Liver (tissue), 9 donors: ENCODE measurements around the gene SAMD14. TPM values are rescaled to one million over a fixed set of nuclear protein-coding genes. Genes with fewer than 3 reads are reported as not detected.

Experiments used
- DNase-seq: peaks from one replicate; pipeline ENCODE4 v3.0.0-alpha.2; 2017; ENCODE audit warnings: low spot score
- H3K27ac ChIP-seq, 2 donors: one replicate each; pipeline ENCODE4 v1.7.0; 2013; ENCODE audit warnings: inconsistent platforms in 2 of 2, low read length in 2 of 2, control low read depth in 1 of 2, low read depth in 1 of 2, mild to moderate bottlenecking in 1 of 2
- H3K27me3 ChIP-seq, 4 donors: one replicate each; pipeline versions ENCODE4 v1.6.1 to v1.7.0; 2013; ENCODE audit warnings: low read length in 3 of 4, inconsistent platforms in 1 of 4, mild to moderate bottlenecking in 1 of 4, moderate library complexity in 1 of 4; ENCODE audit not compliant: control insufficient read depth in 4 of 4, insufficient read depth in 4 of 4
- H3K36me3 ChIP-seq, 4 donors: one replicate each; pipeline versions ENCODE4 v1.6.1 to v1.7.0; 2013; ENCODE audit warnings: low read length in 3 of 4, mild to moderate bottlenecking in 3 of 4, low read depth in 1 of 4, moderate library complexity in 1 of 4; ENCODE audit not compliant: control insufficient read depth in 4 of 4, insufficient read depth in 3 of 4
- H3K4me1 ChIP-seq, 4 donors: one replicate each; pipeline versions ENCODE4 v1.6.1 to v1.7.0; 2013; ENCODE audit warnings: low read length in 3 of 4, mild to moderate bottlenecking in 3 of 4, moderate library complexity in 1 of 4; ENCODE audit not compliant: control insufficient read depth in 4 of 4, insufficient read depth in 4 of 4
- H3K4me3 ChIP-seq, 3 donors: one replicate each; pipeline versions ENCODE4 v1.6.1 to v1.7.0; 2013; ENCODE audit warnings: low read length in 3 of 3, control low read depth in 1 of 3, low read depth in 1 of 3, mild to moderate bottlenecking in 1 of 3
- H3K9ac ChIP-seq, 2 donors: one replicate each; pipeline ENCODE4 v1.7.0; 2013; ENCODE audit warnings: low read length in 2 of 2, mild to moderate bottlenecking in 2 of 2, moderate library complexity in 2 of 2, control low read depth in 1 of 2, low read depth in 1 of 2
- H3K9me3 ChIP-seq, 4 donors: one replicate each; pipeline versions ENCODE4 v1.6.1 to v1.7.0; 2013; ENCODE audit warnings: low read length in 3 of 4; ENCODE audit not compliant: control insufficient read depth in 4 of 4
- ATF3 ChIP-seq: IDR thresholded peaks from 2 replicates; pipeline ENCODE4 v1.6.1; 2016; ENCODE audit warnings: antibody characterized with exemption
- EGR1 ChIP-seq, 2 donors: IDR thresholded peaks; 2 replicates each; pipeline ENCODE4 v1.6.1; 2016 to 2018; ENCODE audit warnings: antibody characterized with exemption in 2 of 2, low read depth in 2 of 2
- GABPA ChIP-seq, 2 donors: IDR thresholded peaks in 1 of 2; conservative IDR thresholded peaks in 1 of 2; 2 replicates each; pipeline ENCODE4 v1.6.1; 2016; ENCODE audit warnings: antibody characterized with exemption in 2 of 2, mild to moderate bottlenecking in 1 of 2, moderate library complexity in 1 of 2
- HNF4A ChIP-seq, 2 donors: conservative IDR thresholded peaks; 2 replicates each; pipeline ENCODE4 v1.6.1; 2016; ENCODE audit warnings: antibody characterized with exemption in 2 of 2, mild to moderate bottlenecking in 2 of 2
- HNF4G ChIP-seq: IDR thresholded peaks from 2 replicates; pipeline ENCODE4 v1.6.1; 2016; ENCODE audit warnings: antibody characterized with exemption
- JUND ChIP-seq, 2 donors: IDR thresholded peaks; 2 replicates each; pipeline ENCODE4 v1.6.1; 2016; ENCODE audit warnings: antibody characterized with exemption in 2 of 2
- MAX ChIP-seq: IDR thresholded peaks from 2 replicates; pipeline ENCODE4 v1.6.1; 2016; ENCODE audit warnings: antibody characterized with exemption
- NR2F2 ChIP-seq: IDR thresholded peaks from 2 replicates; pipeline ENCODE4 v1.6.1; 2016; ENCODE audit warnings: antibody characterized with exemption
- RAD21 ChIP-seq, 2 donors: IDR thresholded peaks; 2 replicates each; pipeline ENCODE4 v1.6.1; 2016; ENCODE audit warnings: antibody characterized with exemption in 2 of 2, mild to moderate bottlenecking in 2 of 2
- REST ChIP-seq: IDR thresholded peaks from 2 replicates; pipeline ENCODE4 v1.6.1; 2016; ENCODE audit warnings: antibody characterized with exemption, mild to moderate bottlenecking
- RXRA ChIP-seq, 2 donors: IDR thresholded peaks; 2 replicates each; pipeline ENCODE4 v1.6.1; 2017 to 2018; ENCODE audit warnings: antibody characterized with exemption in 2 of 2, mild to moderate bottlenecking in 1 of 2
- SP1 ChIP-seq: IDR thresholded peaks from 2 replicates; pipeline ENCODE4 v1.6.1; 2018; ENCODE audit warnings: antibody characterized with exemption, mild to moderate bottlenecking
- YY1 ChIP-seq: IDR thresholded peaks from 2 replicates; pipeline ENCODE4 v1.6.1; 2016; ENCODE audit warnings: antibody characterized with exemption, mild to moderate bottlenecking
- WGBS: extraction: QIAGEN DNeasy Blood & Tissue Kit; methylation state at CpG from one replicate; pipeline ENCODE4 v1.1.7; 2013; 5-methylcytosine and 5-hydroxymethylcytosine counted together
- polyA plus RNA-seq, 2 donors: library from polyadenylated mRNA; stranded (reverse) in 1 of 2; unstranded in 1 of 2; fragments of 200-250 nt in 1 of 2; fragments of >200 nt in 1 of 2; fragmentation: Nextera tagmentation in 1 of 2; extraction: Ambion mirVana in 1 of 2; gene quantifications; one replicate each; pipeline versions ENCODE4 v1.2.1 to v1.2.3, GENCODE V29; 2013 to 2015
- total RNA-seq, 2 donors: library from RNA; depleted of rRNA; stranded (reverse); fragments of >200 nt; gene quantifications; one replicate each; pipeline ENCODE4 v1.2.3, GENCODE V29; 2014
- TF ChIP-seq, protein P1 (sequence below): fragments of 150-350 bp; IDR thresholded peaks from 2 replicates; pipeline ENCODE4 v1.5.1; 2017; ENCODE audit warnings: improper control_type of control experiment, low read depth, low read length; ENCODE audit not compliant: missing input control
- donor health status: healthy.
- donor health status: healthy.
- donor health status: healthy.
- donor health status: healthy.
- donor health status: healthy.

SAMD14 gene
- total and polyA plus RNA-seq, 4 donors = 0.50 to 0.84 (median 0.67) TPM; not detected in 1

- no peak for DNase-seq
- peaks cover 0 to 6% (median 0%) of the 10 kb centered on the region in 4 donors for H3K27me3 ChIP-seq
- no peak overlapping the region for H3K9ac ChIP-seq
- no peak overlapping the region for H3K4me3 ChIP-seq
- TF ChIP-seq REST = no peak
- no peak for TF ChIP-seq NR2F2
- no peak for TF ChIP-seq SP1
- TF ChIP-seq RAD21 (IDR thresholded peaks at IDR 0.05) = no peak
- TF ChIP-seq ATF3 = no peak
- TF ChIP-seq EGR1 (IDR thresholded peaks at IDR 0.05; ENCODE audit: low read depth in 2 of 2) = no peak
- no peak for TF ChIP-seq YY1
- H3K27ac ChIP-seq = no peak overlapping the region
- peaks cover 2 to 17% (median 6%) of the 10 kb centered on the region in 4 donors for H3K36me3 ChIP-seq
- H3K4me1 ChIP-seq = peaks cover 0 to 5% (median 3%) of the 10 kb centered on the region in 4 donors
- H3K9me3 ChIP-seq = no peaks in the 10 kb centered on the region
- 91% methylated on average over 6 of the region's 6 CpGs for WGBS
These were observed 2.3 kb upstream of the SAMD14 start for GRCh38 chr17:50132104-50132794.

- no peak overlapping the region for H3K9ac ChIP-seq
- no peak overlapping the region for H3K27ac ChIP-seq
- WGBS = 55% methylated on average over 19 of the region's 19 CpGs
- peaks cover 0 to 6% (median 0%) of the 10 kb centered on the region in 4 donors for H3K27me3 ChIP-seq
- no peak overlapping the region for H3K4me3 ChIP-seq
- H3K4me1 ChIP-seq = peaks cover 0 to 5% (median 3%) of the 10 kb centered on the region in 4 donors
- peaks cover 0 to 5% (median 2%) of the 10 kb centered on the region in 4 donors for H3K36me3 ChIP-seq
- TF ChIP-seq HNF4A (conservative IDR thresholded peaks at IDR 0.05) (no peak), YY1 (no peak), MAX (no peak), JUND (IDR thresholded peaks at IDR 0.05) (no peak), GABPA (IDR thresholded peaks at IDR 0.05 in 1 of 2, conservative IDR thresholded peaks at IDR 0.05 in 1 of 2) (no peak), SP1 (no peak), HNF4G (no peak), REST (no peak), RXRA (IDR thresholded peaks at IDR 0.05) (no peak), RAD21 (IDR thresholded peaks at IDR 0.05) (no peak)
- TF ChIP-seq, protein P1, sequence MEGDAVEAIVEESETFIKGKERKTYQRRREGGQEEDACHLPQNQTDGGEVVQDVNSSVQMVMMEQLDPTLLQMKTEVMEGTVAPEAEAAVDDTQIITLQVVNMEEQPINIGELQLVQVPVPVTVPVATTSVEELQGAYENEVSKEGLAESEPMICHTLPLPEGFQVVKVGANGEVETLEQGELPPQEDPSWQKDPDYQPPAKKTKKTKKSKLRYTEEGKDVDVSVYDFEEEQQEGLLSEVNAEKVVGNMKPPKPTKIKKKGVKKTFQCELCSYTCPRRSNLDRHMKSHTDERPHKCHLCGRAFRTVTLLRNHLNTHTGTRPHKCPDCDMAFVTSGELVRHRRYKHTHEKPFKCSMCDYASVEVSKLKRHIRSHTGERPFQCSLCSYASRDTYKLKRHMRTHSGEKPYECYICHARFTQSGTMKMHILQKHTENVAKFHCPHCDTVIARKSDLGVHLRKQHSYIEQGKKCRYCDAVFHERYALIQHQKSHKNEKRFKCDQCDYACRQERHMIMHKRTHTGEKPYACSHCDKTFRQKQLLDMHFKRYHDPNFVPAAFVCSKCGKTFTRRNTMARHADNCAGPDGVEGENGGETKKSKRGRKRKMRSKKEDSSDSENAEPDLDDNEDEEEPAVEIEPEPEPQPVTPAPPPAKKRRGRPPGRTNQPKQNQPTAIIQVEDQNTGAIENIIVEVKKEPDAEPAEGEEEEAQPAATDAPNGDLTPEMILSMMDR = no peak
- no peaks in the 10 kb centered on the region for H3K9me3 ChIP-seq
- no peak for DNase-seq
These were observed 772 bp upstream of the SAMD14 start for GRCh38 chr17:50130559-50131305.
